Fibroblast of skin of abdomen (primary cell): ENCODE results near the gene PLCL1.

ENCODE experiments used
- DNase-seq: peaks from one replicate; pipeline ENCODE4 v3.0.0-alpha.2; 2013

Gene PLCL1

GRCh38 chr2:198134293-198134955, 330.0 kb downstream of the PLCL1 start:
- DNase-seq, result peak; percentile 45

GRCh38 chr2:198135481-198135934, 331.1 kb downstream of the PLCL1 start:
- DNase-seq, result peak; percentile 61

- no peak for DNase-seq
Measured at GRCh38 chr2:198136142-198136541, 331.7 kb downstream of the PLCL1 start.

- DNase-seq, result no peak
Measured at GRCh38 chr2:198137733-198138132, 333.3 kb downstream of the PLCL1 start.

GRCh38 chr2:198141726-198142125, 337.3 kb downstream of the PLCL1 start:
- no peak for DNase-seq

- no peak for DNase-seq
Measured at GRCh38 chr2:198143156-198143555, 338.8 kb downstream of the PLCL1 start.

- DNase-seq, result no peak
Measured at GRCh38 chr2:198143793-198144192, 339.4 kb downstream of the PLCL1 start.

- no peak for DNase-seq
Measured at GRCh38 chr2:198144660-198145059, 340.3 kb downstream of the PLCL1 start.

GRCh38 chr2:198146346-198146940, 342.1 kb downstream of the PLCL1 start:
- no peak for DNase-seq

- no peak for DNase-seq
Measured at GRCh38 chr2:198157314-198157713, 352.9 kb downstream of the PLCL1 start.

- DNase-seq, result no peak
Measured at GRCh38 chr2:198161151-198161550, 356.8 kb downstream of the PLCL1 start.

- no peak for DNase-seq
Measured at GRCh38 chr2:198162276-198162675, 357.9 kb downstream of the PLCL1 start.

GRCh38 chr2:198164843-198165242, 360.4 kb downstream of the PLCL1 start:
- DNase-seq, result no peak

GRCh38 chr2:198165289-198165688, 360.9 kb downstream of the PLCL1 start:
- no peak for DNase-seq

GRCh38 chr2:198167346-198167745, 363.0 kb downstream of the PLCL1 start:
- DNase-seq, result no peak

- DNase-seq, result no peak
Measured at GRCh38 chr2:198168651-198169050, 364.3 kb downstream of the PLCL1 start.

- no peak for DNase-seq
Measured at GRCh38 chr2:198173242-198173641, 368.8 kb downstream of the PLCL1 start.

GRCh38 chr2:198173864-198174263, 369.5 kb downstream of the PLCL1 start:
- no peak for DNase-seq

GRCh38 chr2:198175271-198175670, 370.9 kb downstream of the PLCL1 start:
- DNase-seq, result no peak

- no peak for DNase-seq
Measured at GRCh38 chr2:198177040-198177439, 372.6 kb downstream of the PLCL1 start.

GRCh38 chr2:198178766-198179165, 374.4 kb downstream of the PLCL1 start:
- DNase-seq, result no peak

- no peak for DNase-seq
Measured at GRCh38 chr2:198186257-198186656, 381.9 kb downstream of the PLCL1 start.

GRCh38 chr2:198187841-198188240, 383.4 kb downstream of the PLCL1 start:
- no peak for DNase-seq

GRCh38 chr2:198188982-198189381, 384.6 kb downstream of the PLCL1 start:
- no peak for DNase-seq

- no peak for DNase-seq
Measured at GRCh38 chr2:198191651-198192050, 387.3 kb downstream of the PLCL1 start.
